H9 (cell line): Measurements from ENCODE around the gene OR1J2. TPM values are rescaled to one million over a fixed set of nuclear protein-coding genes. Genes with fewer than 3 reads are reported as not detected.

ENCODE experiments used
- DNase-seq: peaks from one replicate; pipeline ENCODE4 v3.0.0-alpha.2; 2017
- H2AFZ ChIP-seq: one replicate; pipeline ENCODE4 v1.6.1; 2013; ENCODE audit warnings: mild to moderate bottlenecking, low read length, control low read depth, moderate library complexity
- H2AK5ac ChIP-seq: 2 replicates; pipeline ENCODE4 v1.6.1; 2013; ENCODE audit warnings: low read length, control low read depth, mixed read lengths; ENCODE audit not compliant: insufficient read length
- H2BK120ac ChIP-seq: one replicate; pipeline ENCODE4 v1.6.1; 2013; ENCODE audit warnings: low read depth, mild to moderate bottlenecking, low read length, control low read depth, inconsistent platforms; ENCODE audit not compliant: poor library complexity, severe bottlenecking
- H2BK12ac ChIP-seq: 2 replicates; pipeline ENCODE4 v1.6.1; 2013; ENCODE audit warnings: low read length, control low read depth, mixed read lengths, low read depth; ENCODE audit not compliant: insufficient read length
- H2BK15ac ChIP-seq: 2 replicates; pipeline ENCODE4 v1.6.1; 2013; ENCODE audit warnings: low read depth, low read length, control low read depth
- H2BK20ac ChIP-seq: one replicate; pipeline ENCODE4 v1.6.1; 2013; ENCODE audit warnings: low read depth, mild to moderate bottlenecking, low read length, control low read depth, inconsistent platforms; ENCODE audit not compliant: poor library complexity, severe bottlenecking
- H2BK5ac ChIP-seq: 2 replicates; pipeline ENCODE4 v1.6.1; 2013; ENCODE audit warnings: low read length, control low read depth, mixed read lengths; ENCODE audit not compliant: insufficient read length
- H3K14ac ChIP-seq: 2 replicates; pipeline ENCODE4 v1.6.1; 2013; ENCODE audit warnings: low read length, control low read depth; ENCODE audit not compliant: insufficient read depth
- H3K18ac ChIP-seq: 2 replicates; pipeline ENCODE4 v1.6.1; 2013; ENCODE audit warnings: low read depth, mild to moderate bottlenecking, mixed read lengths, low read length, control low read depth; ENCODE audit not compliant: insufficient read length
- H3K23ac ChIP-seq: 2 replicates; pipeline ENCODE4 v1.6.1; 2013; ENCODE audit warnings: low read length, control low read depth, mixed read lengths, low read depth; ENCODE audit not compliant: insufficient read length
- H3K23me2 ChIP-seq: 2 replicates; pipeline ENCODE4 v1.6.1; 2013; ENCODE audit warnings: low read depth, mild to moderate bottlenecking, mixed read lengths, low read length, control low read depth; ENCODE audit not compliant: insufficient read length, poor library complexity, severe bottlenecking
- H3K27ac ChIP-seq: 2 replicates; pipeline ENCODE4 v1.5.1; 2013; ENCODE audit warnings: low read length, control low read depth, mixed read lengths, low read depth; ENCODE audit not compliant: insufficient read length
- H3K27me3 ChIP-seq: 2 replicates; pipeline ENCODE4 v1.6.1; 2013; ENCODE audit warnings: low read length, control low read depth, inconsistent platforms; ENCODE audit not compliant: insufficient read depth
- H3K4ac ChIP-seq: 2 replicates; pipeline ENCODE4 v1.6.1; 2013; ENCODE audit warnings: low read depth, mild to moderate bottlenecking, control low read depth, inconsistent platforms, low read length, moderate library complexity
- H3K4me1 ChIP-seq: 2 replicates; pipeline ENCODE4 v1.6.1; 2013; ENCODE audit warnings: low read length, control low read depth, inconsistent platforms; ENCODE audit not compliant: insufficient read depth
- H3K4me2 ChIP-seq: 2 replicates; pipeline ENCODE4 v1.6.1; 2013; ENCODE audit warnings: low read length, control low read depth, mixed read lengths; ENCODE audit not compliant: insufficient read length, insufficient read depth
- H3K56ac ChIP-seq: 2 replicates; pipeline ENCODE4 v1.6.1; 2013; ENCODE audit warnings: low read depth, mild to moderate bottlenecking, mixed read lengths, low read length, control low read depth; ENCODE audit not compliant: insufficient read length
- H3K79me1 ChIP-seq: 2 replicates; pipeline ENCODE4 v1.6.1; 2013; ENCODE audit warnings: low read depth, mild to moderate bottlenecking, moderate library complexity, low read length, control low read depth, inconsistent platforms; ENCODE audit not compliant: insufficient read depth, poor library complexity, severe bottlenecking
- H3K79me2 ChIP-seq: 2 replicates; pipeline ENCODE4 v1.6.1; 2013; ENCODE audit warnings: low read length, control low read depth, inconsistent platforms; ENCODE audit not compliant: insufficient read depth
- H3K9ac ChIP-seq: 2 replicates; pipeline ENCODE4 v1.6.1; 2013; ENCODE audit warnings: low read length, control low read depth, mixed read lengths; ENCODE audit not compliant: insufficient read length; ENCODE audit errors: extremely low read depth
- H3K9me3 ChIP-seq: one replicate; pipeline ENCODE4 v1.6.1; 2013; ENCODE audit warnings: low read depth, low read length, inconsistent platforms; ENCODE audit not compliant: control insufficient read depth
- H3T11ph ChIP-seq: one replicate; pipeline ENCODE4 v1.6.1; 2013; ENCODE audit warnings: mild to moderate bottlenecking, low read length, control low read depth, inconsistent platforms
- H4K20me1 ChIP-seq: one replicate; pipeline ENCODE4 v1.6.1; 2013; ENCODE audit not compliant: control insufficient read depth, insufficient read length, insufficient read depth
- H4K5ac ChIP-seq: 2 replicates; pipeline ENCODE4 v1.6.1; 2013; ENCODE audit warnings: low read depth, mild to moderate bottlenecking, mixed read lengths, low read length, control low read depth; ENCODE audit not compliant: insufficient read length
- H4K8ac ChIP-seq: replicated peaks from 2 replicates; pipeline ENCODE4 v1.6.1; 2013; ENCODE audit warnings: low read length, control low read depth, mixed read lengths, low read depth; ENCODE audit not compliant: insufficient read length
- H4K91ac ChIP-seq: 2 replicates; pipeline ENCODE4 v1.6.1; 2013; ENCODE audit warnings: low read depth, mild to moderate bottlenecking, moderate library complexity, mixed read lengths, low read length, control low read depth; ENCODE audit not compliant: insufficient read length
- H3K27ac Mint-ChIP-seq, 3 experiments: 2 replicates in 2 of 3; 3 replicates in 1 of 3; pipeline ENCODE4 v1.8.0; 2020 to 2021; ENCODE audit warnings: mixed read lengths in 3 of 3, mild to moderate bottlenecking in 1 of 3, moderate library complexity in 1 of 3
- H3K27me3 Mint-ChIP-seq: 2 replicates; pipeline ENCODE4 v1.8.0; 2021; ENCODE audit warnings: low read depth, mild to moderate bottlenecking, moderate library complexity, mixed read lengths
- H3K36me3 Mint-ChIP-seq, 3 experiments: 2 replicates in 2 of 3; 3 replicates in 1 of 3; pipeline ENCODE4 v1.8.0; 2020 to 2021; ENCODE audit warnings: low read depth in 3 of 3, mixed read lengths in 3 of 3; ENCODE audit not compliant: insufficient read depth in 1 of 3
- H3K4me1 Mint-ChIP-seq, 2 experiments: 2 replicates each; pipeline ENCODE4 v1.8.0; 2020; ENCODE audit warnings: mixed read lengths in 2 of 2
- H3K4me3 Mint-ChIP-seq, 2 experiments: 2 replicates in 1 of 2; 3 replicates in 1 of 2; pipeline ENCODE4 v1.8.0; 2020 to 2021; ENCODE audit warnings: mild to moderate bottlenecking in 2 of 2, mixed read lengths in 2 of 2, moderate library complexity in 1 of 2
- H3K9me3 Mint-ChIP-seq, 2 experiments: 2 replicates in 1 of 2; 3 replicates in 1 of 2; pipeline ENCODE4 v1.8.0; 2020; ENCODE audit warnings: mild to moderate bottlenecking in 2 of 2, mixed read lengths in 2 of 2, moderate library complexity in 1 of 2
- CTCF ChIP-seq: fragments of 200-600 bp; sonication (generic); conservative IDR thresholded peaks from 3 replicates; pipeline ENCODE4 v1.8.0; 2021; ENCODE audit warnings: antibody characterized with exemption, mild to moderate bottlenecking
- WGBS: extraction: QIAGEN DNeasy Blood & Tissue Kit; methylation state at CpG from one replicate; pipeline ENCODE4 v1.1.7; 2013; ENCODE audit warnings: missing lambda C conversion rate, low lambda C conversion rate, mixed read lengths; ENCODE audit not compliant: insufficient read length; ENCODE audit errors: extremely low coverage; 5-methylcytosine and 5-hydroxymethylcytosine counted together
- total RNA-seq: library from RNA; stranded (reverse); gene quantifications from 2 replicates; pipeline ENCODE4 v1.2.1, GENCODE V29; 2021

Gene OR1J2
- total RNA-seq, 1 experiment from 2014 or later, result not detected

GRCh38 chr9:122552812-122553211, 42.2 kb downstream of the OR1J2 start, which contains the start of gene OR1N2:
TSS of gene OR1N2 (plus strand) at chr9:122553112. CDS start at chr9:122553212, 100 bp downstream.
- Histone ChIP-seq H3K79me2 (no peaks in the 10 kb centered on the region), H3K4me1 (no peaks in the 10 kb centered on the region), H3K27me3 (no peaks in the 10 kb centered on the region), H3K9ac (no peak within 1 kb of the TSS), H2BK20ac (no peak within 1 kb of the TSS), H3K4me2 (no peak within 1 kb of the TSS), H3K14ac (no peak within 1 kb of the TSS), H3T11ph (no peak within 1 kb of the TSS), H2BK12ac (no peak within 1 kb of the TSS), H4K91ac (no peak within 1 kb of the TSS), H3K18ac (no peak within 1 kb of the TSS), H3K27ac (no peak within 1 kb of the TSS), H2BK15ac (no peak within 1 kb of the TSS), H2BK120ac (no peak within 1 kb of the TSS), H3K4ac (no peak within 1 kb of the TSS), H2BK5ac (no peak within 1 kb of the TSS), H3K23me2 (no peaks in the 10 kb centered on the region), H2AFZ (no peak within 1 kb of the TSS), H4K5ac (no peak within 1 kb of the TSS), H3K23ac (no peak within 1 kb of the TSS), H3K56ac (no peak within 1 kb of the TSS), H2AK5ac (no peak within 1 kb of the TSS), H3K79me1 (no peaks in the 10 kb centered on the region), H3K9me3 (peaks cover 40% of the 10 kb centered on the region), H4K8ac (no peak within 1 kb of the TSS), H4K20me1 (no peaks in the 10 kb centered on the region)
- H3K9me3 Mint-ChIP-seq, result peaks cover 89 to 91% of the 10 kb centered on the region in 2 experiments
- H3K27ac Mint-ChIP-seq, result no peak within 1 kb of the TSS
- no peak within 1 kb of the TSS for H3K4me3 Mint-ChIP-seq
- no peak for DNase-seq
- H3K27me3 Mint-ChIP-seq, result no peaks in the 10 kb centered on the region; the same call in none of the 2 replicates
- peaks cover 0 to 30% (median 5%) of the 10 kb centered on the region in 3 experiments; a peak in 5 of 7 replicates for H3K36me3 Mint-ChIP-seq
- no CpG with 5 or more reads among the region's 2 CpGs for WGBS
- TF ChIP-seq CTCF, result no peak
- no peaks in the 10 kb centered on the region for H3K4me1 Mint-ChIP-seq

Other genes starting within 250 kb of the OR1J2 start
- gene RBM18, start 246.0 kb upstream of the OR1J2 start, total RNA-seq, result 18.3 and 18.9 TPM in 2 replicates
- 31.6 and 33.7 TPM in 2 replicates for gene MRRF, start 245.9 kb upstream of the OR1J2 start, total RNA-seq
- gene PTGS1, start 139.8 kb upstream of the OR1J2 start, total RNA-seq, result 1.0 and 1.3 TPM in 2 replicates
- gene OR1J1, start 32.9 kb upstream of the OR1J2 start, total RNA-seq, result not detected in 2 replicates
- gene OR1J4, start 8.3 kb downstream of the OR1J2 start, total RNA-seq, result not detected in 2 replicates
- not detected in 2 replicates for gene OR1N1, start 16.5 kb downstream of the OR1J2 start, total RNA-seq
- gene OR1N2, start 42.3 kb downstream of the OR1J2 start, total RNA-seq, result not detected in 2 replicates
- gene OR1L8, start 72.6 kb downstream of the OR1J2 start, total RNA-seq, result not detected in 2 replicates
- gene OR1Q1, start 103.9 kb downstream of the OR1J2 start, total RNA-seq, result not detected in 2 replicates
- gene OR1B1, start 146.8 kb downstream of the OR1J2 start, total RNA-seq, result not detected in 2 replicates
- not detected in 2 replicates for gene OR1L1, start 150.9 kb downstream of the OR1J2 start, total RNA-seq
- not detected in 2 replicates for gene OR1L3, start 164.3 kb downstream of the OR1J2 start, total RNA-seq
- gene OR1L4, start 213.2 kb downstream of the OR1J2 start, total RNA-seq, result not detected in 2 replicates
- not detected in 2 replicates for gene OR1L6, start 231.5 kb downstream of the OR1J2 start, total RNA-seq